IPS-18a (cell line): ENCODE results near the gene SELENOK.

ENCODE experiments used
- H3K27ac ChIP-seq: one replicate; pipeline ENCODE4 v1.5.1; 2013; ENCODE audit warnings: low read length
- H3K27me3 ChIP-seq: one replicate; pipeline ENCODE4 v1.6.1; 2013; ENCODE audit warnings: mild to moderate bottlenecking, low read length; ENCODE audit not compliant: control insufficient read depth, insufficient read depth
- H3K36me3 ChIP-seq: one replicate; pipeline ENCODE4 v1.6.1; 2013; ENCODE audit warnings: low read depth, low read length; ENCODE audit not compliant: control insufficient read depth
- H3K4me1 ChIP-seq: one replicate; pipeline ENCODE4 v1.6.1; 2013; ENCODE audit warnings: low read depth, low read length; ENCODE audit not compliant: control insufficient read depth
- H3K4me3 ChIP-seq: one replicate; pipeline ENCODE4 v1.5.1; 2013; ENCODE audit warnings: low read length
- H3K9ac ChIP-seq: one replicate; pipeline ENCODE4 v1.6.1; 2013; ENCODE audit warnings: mild to moderate bottlenecking, low read length, moderate library complexity
- H3K9me3 ChIP-seq: one replicate; pipeline ENCODE4 v1.6.1; 2013; ENCODE audit warnings: low read depth, low read length; ENCODE audit not compliant: control insufficient read depth

Gene SELENOK

GRCh38 chr3:53836084-53836872 is 55.4 kb downstream of the SELENOK start:
- Histone ChIP-seq H3K27ac (no peak overlapping the region), H3K27me3 (no peaks in the 10 kb centered on the region), H3K4me3 (no peak overlapping the region), H3K4me1 (no peaks in the 10 kb centered on the region), H3K36me3 (no peaks in the 10 kb centered on the region), H3K9me3 (no peaks in the 10 kb centered on the region), H3K9ac (no peak overlapping the region)

- H3K27ac ChIP-seq: no peak overlapping the region
- no peaks in the 10 kb centered on the region for H3K27me3 ChIP-seq
- no peaks in the 10 kb centered on the region for H3K9me3 ChIP-seq
- H3K4me3 ChIP-seq: no peak overlapping the region
- H3K9ac ChIP-seq: no peak overlapping the region
- H3K36me3 ChIP-seq: no peaks in the 10 kb centered on the region
- H3K4me1 ChIP-seq: no peaks in the 10 kb centered on the region
Observed at GRCh38 chr3:53835257-53835656, 56.4 kb downstream of the SELENOK start.

- no peak overlapping the region for H3K27ac ChIP-seq
- H3K9ac ChIP-seq: no peak overlapping the region
- no peaks in the 10 kb centered on the region for H3K27me3 ChIP-seq
- H3K9me3 ChIP-seq: no peaks in the 10 kb centered on the region
- H3K4me3 ChIP-seq: no peak overlapping the region
- H3K36me3 ChIP-seq: no peaks in the 10 kb centered on the region
- H3K4me1 ChIP-seq: no peaks in the 10 kb centered on the region
Observed at GRCh38 chr3:53834429-53835095, 57.1 kb downstream of the SELENOK start.
